Measurements from ENCODE around the gene SLC66A2.

The SLC66A2 gene

GRCh38 chr18:79935925-79936324, 15.5 kb downstream of the SLC66A2 start:
- no peak for DNase-seq (ENCODE audit: low spot score)

GRCh38 chr18:79935499-79935898, 16.0 kb downstream of the SLC66A2 start:
- DNase-seq (ENCODE audit: low spot score), result no peak

GRCh38 chr18:79935098-79935480, 16.4 kb downstream of the SLC66A2 start:
- DNase-seq (ENCODE audit: low spot score), result no peak

GRCh38 chr18:79934311-79935097, 16.9 kb downstream of the SLC66A2 start:
- no peak for DNase-seq (ENCODE audit: low spot score)

- DNase-seq (ENCODE audit: low spot score), result no peak
Measured at GRCh38 chr18:79933765-79934164, 17.7 kb downstream of the SLC66A2 start.

- no peak for DNase-seq (ENCODE audit: low spot score)
Measured at GRCh38 chr18:79932907-79933306, 18.5 kb downstream of the SLC66A2 start.

GRCh38 chr18:79931475-79931874, 20.0 kb downstream of the SLC66A2 start:
- DNase-seq (ENCODE audit: low spot score), result no peak

GRCh38 chr18:79930020-79930642, 21.3 kb downstream of the SLC66A2 start:
- no peak for DNase-seq (ENCODE audit: low spot score)

- no peak for DNase-seq (ENCODE audit: low spot score)
Measured at GRCh38 chr18:79928563-79928960, 22.9 kb downstream of the SLC66A2 start.

- no peak for DNase-seq (ENCODE audit: low spot score)
Measured at GRCh38 chr18:79927607-79928562, 23.6 kb downstream of the SLC66A2 start.

- DNase-seq (ENCODE audit: low spot score), result no peak
Measured at GRCh38 chr18:79926715-79927606, 24.5 kb downstream of the SLC66A2 start.

- no peak for DNase-seq (ENCODE audit: low spot score)
Measured at GRCh38 chr18:79926306-79926705, 25.1 kb downstream of the SLC66A2 start.

GRCh38 chr18:79924814-79925731, 26.4 kb downstream of the SLC66A2 start:
- no peak for DNase-seq (ENCODE audit: low spot score)

- no peak for DNase-seq (ENCODE audit: low spot score)
Measured at GRCh38 chr18:79923896-79924585, 27.4 kb downstream of the SLC66A2 start.

- no peak for DNase-seq (ENCODE audit: low spot score)
Measured at GRCh38 chr18:79922971-79923411, 28.5 kb downstream of the SLC66A2 start.

GRCh38 chr18:79921984-79922965, 29.2 kb downstream of the SLC66A2 start:
- DNase-seq (ENCODE audit: low spot score), result no peak

GRCh38 chr18:79919089-79919488, 32.4 kb downstream of the SLC66A2 start:
- DNase-seq (ENCODE audit: low spot score), result no peak

- DNase-seq (ENCODE audit: low spot score), result no peak
Measured at GRCh38 chr18:79918615-79919011, 32.8 kb downstream of the SLC66A2 start.

All from CD4-positive, alpha-beta T cell treated with Interleukin-15 for 4 hours (primary cell).